Cerebellar cortex (tissue), 1 donor: Measurements from ENCODE around the gene ESAM.

Experiments
- DNase-seq: peaks from one replicate; pipeline ENCODE4 v3.0.0-alpha.2; 2015; ENCODE audit warnings: low spot score

The ESAM gene

GRCh38 chr11:124762105-124762623 lies at the start of gene ESAM:
ESAM (minus strand) TSS chr11:124762290; CDS start chr11:124762154, 136 bp downstream.
- no peak for DNase-seq

GRCh38 chr11:124811399-124812125 lies 49.5 kb upstream of the ESAM start:
- DNase-seq: no peak

GRCh38 chr11:124807660-124808270 lies 45.7 kb upstream of the ESAM start:
- DNase-seq: no peak

GRCh38 chr11:124807201-124807600 lies 45.1 kb upstream of the ESAM start:
- no peak for DNase-seq

- DNase-seq: no peak
Observed at GRCh38 chr11:124804884-124805283, 42.8 kb upstream of the ESAM start.

- no peak for DNase-seq
Observed at GRCh38 chr11:124801636-124802312, 39.7 kb upstream of the ESAM start.

- DNase-seq: peak; percentile 1
Observed at GRCh38 chr11:124801014-124801413, 38.9 kb upstream of the ESAM start.

GRCh38 chr11:124800226-124800929 lies 38.3 kb upstream of the ESAM start, which contains the start of gene MSANTD2:
MSANTD2 (minus strand) TSS chr11:124800406; CDS start chr11:124800380, 26 bp downstream.
- DNase-seq: peak; percentile 88

- peak; percentile 14 for DNase-seq
Observed at GRCh38 chr11:124799348-124800225, 37.5 kb upstream of the ESAM start.

GRCh38 chr11:124798991-124799347 lies 36.9 kb upstream of the ESAM start:
- DNase-seq: peak; percentile 19

- no peak for DNase-seq
Observed at GRCh38 chr11:124796312-124796711, 34.2 kb upstream of the ESAM start.

- DNase-seq: peak; percentile 49
Observed at GRCh38 chr11:124793466-124794278, 31.6 kb upstream of the ESAM start.

- no peak for DNase-seq
Observed at GRCh38 chr11:124791626-124792341, 29.7 kb upstream of the ESAM start.

GRCh38 chr11:124788521-124788920 lies 26.4 kb upstream of the ESAM start:
- DNase-seq: no peak

- no peak for DNase-seq
Observed at GRCh38 chr11:124784051-124784450, 22.0 kb upstream of the ESAM start.

GRCh38 chr11:124783002-124783401 lies 20.9 kb upstream of the ESAM start:
- DNase-seq: no peak

- DNase-seq: no peak
Observed at GRCh38 chr11:124779568-124779967, 17.5 kb upstream of the ESAM start.

- no peak for DNase-seq
Observed at GRCh38 chr11:124778281-124778680, 16.2 kb upstream of the ESAM start.

- no peak for DNase-seq
Observed at GRCh38 chr11:124776865-124777645, 15.0 kb upstream of the ESAM start.
